ENCODE data around the gene KIR3DL2.
A peak's percentile ranks its signal among the peaks of the same experiment; 100 is the strongest.
"Not testable (repeated sequence)": the region's sequence is repeated elsewhere in the genome, so short reads cannot be mapped to it uniquely, and the experiment has no call there.

Gene KIR3DL2

GRCh38 chr19:54871696-54872095, 21.5 kb downstream of the KIR3DL2 start:
- no peak for DNase-seq (ENCODE audit: low spot score)

- DNase-seq (ENCODE audit: low spot score), result peak; percentile 9
Observed at GRCh38 chr19:54873990-54874389, 23.7 kb downstream of the KIR3DL2 start, which contains the start of gene FCAR. Gene FCAR (plus strand): TSS chr19:54874235. CDS start chr19:54874290, 55 bp downstream.

GRCh38 chr19:54875506-54875905, 25.3 kb downstream of the KIR3DL2 start:
- DNase-seq (ENCODE audit: low spot score), result peak; percentile 52

GRCh38 chr19:54877471-54877870, 27.2 kb downstream of the KIR3DL2 start:
- no peak for DNase-seq (ENCODE audit: low spot score)

- DNase-seq (ENCODE audit: low spot score), result no peak
Observed at GRCh38 chr19:54881884-54882283, 31.6 kb downstream of the KIR3DL2 start.

GRCh38 chr19:54882758-54883157, 32.5 kb downstream of the KIR3DL2 start:
- no peak for DNase-seq (ENCODE audit: low spot score)

GRCh38 chr19:54883228-54883627, 33.0 kb downstream of the KIR3DL2 start:
- DNase-seq (ENCODE audit: low spot score), result no peak

- DNase-seq (ENCODE audit: low spot score), result peak; percentile 37
Observed at GRCh38 chr19:54888239-54888638, 38.0 kb downstream of the KIR3DL2 start.

GRCh38 chr19:54889566-54889965, 39.3 kb downstream of the KIR3DL2 start:
- DNase-seq (ENCODE audit: low spot score), result no peak

GRCh38 chr19:54893406-54893805, 43.2 kb downstream of the KIR3DL2 start:
- no peak for DNase-seq (ENCODE audit: low spot score)

GRCh38 chr19:54894106-54894505, 43.9 kb downstream of the KIR3DL2 start:
- not testable (repeated sequence) for DNase-seq (ENCODE audit: low spot score)

GRCh38 chr19:54896036-54896435, 45.8 kb downstream of the KIR3DL2 start:
- no peak for DNase-seq (ENCODE audit: low spot score)

GRCh38 chr19:54898685-54899084, 48.4 kb downstream of the KIR3DL2 start:
- not testable (repeated sequence) for DNase-seq (ENCODE audit: low spot score)

- DNase-seq (ENCODE audit: low spot score), result not testable (repeated sequence)
Observed at GRCh38 chr19:54899646-54900045, 49.4 kb downstream of the KIR3DL2 start.

GRCh38 chr19:54901153-54901552, 50.9 kb downstream of the KIR3DL2 start:
- DNase-seq (ENCODE audit: low spot score), result not testable (repeated sequence)

GRCh38 chr19:54902061-54902460, 51.8 kb downstream of the KIR3DL2 start:
- DNase-seq (ENCODE audit: low spot score), result no peak

- no peak for DNase-seq (ENCODE audit: low spot score)
Observed at GRCh38 chr19:54903303-54903702, 53.1 kb downstream of the KIR3DL2 start.

GRCh38 chr19:54904261-54904660, 54.0 kb downstream of the KIR3DL2 start:
- DNase-seq (ENCODE audit: low spot score), result not testable (repeated sequence)

GRCh38 chr19:54905421-54905802, 55.2 kb downstream of the KIR3DL2 start:
- no peak for DNase-seq (ENCODE audit: low spot score)

GRCh38 chr19:54905803-54906511, 55.7 kb downstream of the KIR3DL2 start, which contains the start of gene NCR1:
Gene NCR1 (plus strand): TSS chr19:54906148. CDS start chr19:54906188, 40 bp downstream.
- no peak for DNase-seq (ENCODE audit: low spot score)

- DNase-seq (ENCODE audit: low spot score), result no peak
Observed at GRCh38 chr19:54906819-54907218, 56.6 kb downstream of the KIR3DL2 start.

GRCh38 chr19:54907899-54908298, 57.7 kb downstream of the KIR3DL2 start:
- not testable (repeated sequence) for DNase-seq (ENCODE audit: low spot score)

Measured in Ammon's horn (tissue), 1 donor.